ENCODE data around the gene LMTK3. TPM values are rescaled to one million over a fixed set of nuclear protein-coding genes. Genes with fewer than 3 reads are reported as not detected.

Gene LMTK3
- total RNA-seq, 1 experiment from 2014 or later = 15.9 TPM

DNA sequence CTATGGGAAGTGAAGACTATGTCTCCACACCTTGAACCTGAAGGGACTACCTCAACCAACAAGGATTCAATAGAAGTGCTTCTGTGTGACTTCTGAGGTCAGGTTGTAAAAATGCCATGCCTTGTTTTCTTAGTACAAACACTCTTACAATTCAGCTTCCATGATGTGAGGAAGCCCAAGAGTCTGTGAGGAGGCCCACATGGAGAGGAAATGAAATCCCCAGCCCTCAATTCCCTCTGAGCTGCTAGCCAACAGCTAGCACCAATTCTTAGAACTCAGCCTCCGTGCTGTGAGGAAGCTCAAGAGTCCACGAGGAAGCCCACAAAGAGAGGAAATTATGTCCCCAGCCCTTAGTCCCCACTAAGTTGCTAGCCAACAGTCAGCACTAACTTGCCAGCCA, 12.6 kb upstream of the LMTK3 start:
- DNase-seq (ENCODE audit: low spot score) (no peak), ATAC-seq (no peak)
- Mint-ChIP-seq H3K4me1 (peaks cover 4% of the 10 kb centered on the region), H3K27ac (no peak overlapping the region), H3K9me3 (peaks cover 42% of the 10 kb centered on the region), H3K36me3 (peaks cover 30% of the 10 kb centered on the region), H3K27me3 (ENCODE audit: low read depth) (peaks cover 16% of the 10 kb centered on the region), H3K4me3 (no peak overlapping the region)
- TF ChIP-seq ZNF317 (CRISPR knock-in tag; IDR thresholded peaks at IDR 0.05; ENCODE audit: borderline replicate concordance, low read depth) (no peak), ZNF396 (CRISPR knock-in tag; IDR thresholded peaks at IDR 0.05; ENCODE audit: borderline replicate concordance) (no peak), ELF4 (CRISPR knock-in tag; IDR thresholded peaks at IDR 0.05; ENCODE audit: low read depth) (no peak), TEAD1 (CRISPR knock-in tag; IDR thresholded peaks at IDR 0.05) (no peak), CREM (CRISPR knock-in tag; IDR thresholded peaks at IDR 0.05) (no peak), ETV6 (CRISPR knock-in tag; IDR thresholded peaks at IDR 0.05) (no peak), MYBL2 (CRISPR knock-in tag; IDR thresholded peaks at IDR 0.05) (no peak), PRRX2 (CRISPR knock-in tag; IDR thresholded peaks at IDR 0.05) (no peak), TCF7 (CRISPR knock-in tag; IDR thresholded peaks at IDR 0.05; ENCODE audit: low read depth) (no peak), FOXJ3 (CRISPR knock-in tag; IDR thresholded peaks at IDR 0.05; ENCODE audit: borderline replicate concordance) (no peak), CBFB (CRISPR knock-in tag; IDR thresholded peaks at IDR 0.05; ENCODE audit: low read depth) (no peak), NR2C2 (CRISPR knock-in tag; IDR thresholded peaks at IDR 0.05) (no peak), RORB (CRISPR knock-in tag; IDR thresholded peaks at IDR 0.05) (no peak)
- TF ChIP-seq, protein P1, sequence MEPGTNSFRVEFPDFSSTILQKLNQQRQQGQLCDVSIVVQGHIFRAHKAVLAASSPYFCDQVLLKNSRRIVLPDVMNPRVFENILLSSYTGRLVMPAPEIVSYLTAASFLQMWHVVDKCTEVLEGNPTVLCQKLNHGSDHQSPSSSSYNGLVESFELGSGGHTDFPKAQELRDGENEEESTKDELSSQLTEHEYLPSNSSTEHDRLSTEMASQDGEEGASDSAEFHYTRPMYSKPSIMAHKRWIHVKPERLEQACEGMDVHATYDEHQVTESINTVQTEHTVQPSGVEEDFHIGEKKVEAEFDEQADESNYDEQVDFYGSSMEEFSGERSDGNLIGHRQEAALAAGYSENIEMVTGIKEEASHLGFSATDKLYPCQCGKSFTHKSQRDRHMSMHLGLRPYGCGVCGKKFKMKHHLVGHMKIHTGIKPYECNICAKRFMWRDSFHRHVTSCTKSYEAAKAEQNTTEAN (CRISPR knock-in tag; IDR thresholded peaks at IDR 0.05) = no peak
- TF ChIP-seq, protein P2, sequence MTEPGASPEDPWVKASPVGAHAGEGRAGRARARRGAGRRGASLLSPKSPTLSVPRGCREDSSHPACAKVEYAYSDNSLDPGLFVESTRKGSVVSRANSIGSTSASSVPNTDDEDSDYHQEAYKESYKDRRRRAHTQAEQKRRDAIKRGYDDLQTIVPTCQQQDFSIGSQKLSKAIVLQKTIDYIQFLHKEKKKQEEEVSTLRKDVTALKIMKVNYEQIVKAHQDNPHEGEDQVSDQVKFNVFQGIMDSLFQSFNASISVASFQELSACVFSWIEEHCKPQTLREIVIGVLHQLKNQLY (CRISPR knock-in tag; IDR thresholded peaks at IDR 0.05) = no peak
- TF ChIP-seq, protein P3, sequence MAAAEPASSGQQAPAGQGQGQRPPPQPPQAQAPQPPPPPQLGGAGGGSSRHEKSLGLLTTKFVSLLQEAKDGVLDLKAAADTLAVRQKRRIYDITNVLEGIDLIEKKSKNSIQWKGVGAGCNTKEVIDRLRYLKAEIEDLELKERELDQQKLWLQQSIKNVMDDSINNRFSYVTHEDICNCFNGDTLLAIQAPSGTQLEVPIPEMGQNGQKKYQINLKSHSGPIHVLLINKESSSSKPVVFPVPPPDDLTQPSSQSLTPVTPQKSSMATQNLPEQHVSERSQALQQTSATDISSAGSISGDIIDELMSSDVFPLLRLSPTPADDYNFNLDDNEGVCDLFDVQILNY (CRISPR knock-in tag; IDR thresholded peaks at IDR 0.05) = no peak
- TF ChIP-seq, protein P4, sequence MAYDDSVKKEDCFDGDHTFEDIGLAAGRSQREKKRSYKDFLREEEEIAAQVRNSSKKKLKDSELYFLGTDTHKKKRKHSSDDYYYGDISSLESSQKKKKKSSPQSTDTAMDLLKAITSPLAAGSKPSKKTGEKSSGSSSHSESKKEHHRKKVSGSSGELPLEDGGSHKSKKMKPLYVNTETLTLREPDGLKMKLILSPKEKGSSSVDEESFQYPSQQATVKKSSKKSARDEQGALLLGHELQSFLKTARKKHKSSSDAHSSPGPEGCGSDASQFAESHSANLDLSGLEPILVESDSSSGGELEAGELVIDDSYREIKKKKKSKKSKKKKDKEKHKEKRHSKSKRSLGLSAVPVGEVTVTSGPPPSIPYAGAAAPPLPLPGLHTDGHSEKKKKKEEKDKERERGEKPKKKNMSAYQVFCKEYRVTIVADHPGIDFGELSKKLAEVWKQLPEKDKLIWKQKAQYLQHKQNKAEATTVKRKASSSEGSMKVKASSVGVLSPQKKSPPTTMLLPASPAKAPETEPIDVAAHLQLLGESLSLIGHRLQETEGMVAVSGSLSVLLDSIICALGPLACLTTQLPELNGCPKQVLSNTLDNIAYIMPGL (CRISPR knock-in tag; IDR thresholded peaks at IDR 0.05) = no peak
- TF ChIP-seq, protein P5, sequence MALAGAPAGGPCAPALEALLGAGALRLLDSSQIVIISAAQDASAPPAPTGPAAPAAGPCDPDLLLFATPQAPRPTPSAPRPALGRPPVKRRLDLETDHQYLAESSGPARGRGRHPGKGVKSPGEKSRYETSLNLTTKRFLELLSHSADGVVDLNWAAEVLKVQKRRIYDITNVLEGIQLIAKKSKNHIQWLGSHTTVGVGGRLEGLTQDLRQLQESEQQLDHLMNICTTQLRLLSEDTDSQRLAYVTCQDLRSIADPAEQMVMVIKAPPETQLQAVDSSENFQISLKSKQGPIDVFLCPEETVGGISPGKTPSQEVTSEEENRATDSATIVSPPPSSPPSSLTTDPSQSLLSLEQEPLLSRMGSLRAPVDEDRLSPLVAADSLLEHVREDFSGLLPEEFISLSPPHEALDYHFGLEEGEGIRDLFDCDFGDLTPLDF (CRISPR knock-in tag; IDR thresholded peaks at IDR 0.05) = no peak
- CTCF ChIA-PET = no interaction called here
- POLR2A ChIA-PET = no interaction called here

DNA sequence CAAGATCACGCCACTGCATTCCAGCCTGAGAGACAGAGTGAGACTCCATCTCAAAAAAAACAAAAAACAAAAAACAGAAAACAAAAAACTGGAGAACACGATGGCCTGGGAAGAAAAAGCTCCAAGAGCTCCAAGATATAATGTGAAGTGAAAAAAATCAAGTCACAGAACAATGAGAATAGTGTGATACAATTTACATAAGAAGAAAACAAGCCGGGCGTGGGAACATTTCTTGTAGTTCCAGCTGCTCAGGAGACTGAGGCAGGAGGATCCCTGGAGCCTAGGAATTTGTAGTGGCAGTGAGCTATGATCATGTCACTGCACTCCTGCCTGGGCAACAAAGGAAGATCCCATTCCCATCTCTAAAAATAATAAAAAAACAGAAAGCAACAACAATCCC, 8.5 kb upstream of the LMTK3 start:
- Mint-ChIP-seq H3K27ac (no peak overlapping the region), H3K36me3 (0 out of 2 replicates have a peak, but pooled peaks cover 3% of the 10 kb centered on the region), H3K4me3 (no peak overlapping the region), H3K9me3 (peaks cover 12% of the 10 kb centered on the region), H3K27me3 (ENCODE audit: low read depth) (peaks cover 6% of the 10 kb centered on the region; the same call in 1 of the 2 replicates), H3K4me1 (peaks cover 4% of the 10 kb centered on the region)
- no peak for DNase-seq (ENCODE audit: low spot score)
- POLR2A ChIA-PET = interaction anchor here (0.6 to 0.7 kb wide), 3 partner anchors 9 to 18 kb away, joined by 4 to 6 read pairs (median 4); no protein-coding TSS in a partner anchor
- ATAC-seq = no peak
- CTCF ChIA-PET = interaction anchor here (0.8 to 1.9 kb wide), 2 partner anchors 14 to 65 kb away, joined by 3 to 10 read pairs; no protein-coding TSS in a partner anchor
- TF ChIP-seq, protein P6, sequence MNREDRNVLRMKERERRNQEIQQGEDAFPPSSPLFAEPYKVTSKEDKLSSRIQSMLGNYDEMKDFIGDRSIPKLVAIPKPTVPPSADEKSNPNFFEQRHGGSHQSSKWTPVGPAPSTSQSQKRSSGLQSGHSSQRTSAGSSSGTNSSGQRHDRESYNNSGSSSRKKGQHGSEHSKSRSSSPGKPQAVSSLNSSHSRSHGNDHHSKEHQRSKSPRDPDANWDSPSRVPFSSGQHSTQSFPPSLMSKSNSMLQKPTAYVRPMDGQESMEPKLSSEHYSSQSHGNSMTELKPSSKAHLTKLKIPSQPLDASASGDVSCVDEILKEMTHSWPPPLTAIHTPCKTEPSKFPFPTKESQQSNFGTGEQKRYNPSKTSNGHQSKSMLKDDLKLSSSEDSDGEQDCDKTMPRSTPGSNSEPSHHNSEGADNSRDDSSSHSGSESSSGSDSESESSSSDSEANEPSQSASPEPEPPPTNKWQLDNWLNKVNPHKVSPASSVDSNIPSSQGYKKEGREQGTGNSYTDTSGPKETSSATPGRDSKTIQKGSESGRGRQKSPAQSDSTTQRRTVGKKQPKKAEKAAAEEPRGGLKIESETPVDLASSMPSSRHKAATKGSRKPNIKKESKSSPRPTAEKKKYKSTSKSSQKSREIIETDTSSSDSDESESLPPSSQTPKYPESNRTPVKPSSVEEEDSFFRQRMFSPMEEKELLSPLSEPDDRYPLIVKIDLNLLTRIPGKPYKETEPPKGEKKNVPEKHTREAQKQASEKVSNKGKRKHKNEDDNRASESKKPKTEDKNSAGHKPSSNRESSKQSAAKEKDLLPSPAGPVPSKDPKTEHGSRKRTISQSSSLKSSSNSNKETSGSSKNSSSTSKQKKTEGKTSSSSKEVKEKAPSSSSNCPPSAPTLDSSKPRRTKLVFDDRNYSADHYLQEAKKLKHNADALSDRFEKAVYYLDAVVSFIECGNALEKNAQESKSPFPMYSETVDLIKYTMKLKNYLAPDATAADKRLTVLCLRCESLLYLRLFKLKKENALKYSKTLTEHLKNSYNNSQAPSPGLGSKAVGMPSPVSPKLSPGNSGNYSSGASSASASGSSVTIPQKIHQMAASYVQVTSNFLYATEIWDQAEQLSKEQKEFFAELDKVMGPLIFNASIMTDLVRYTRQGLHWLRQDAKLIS (CRISPR knock-in tag; IDR thresholded peaks at IDR 0.05; ENCODE audit: borderline replicate concordance) = no peak
- no peak for TF ChIP-seq SMAD3 (CRISPR knock-in tag; IDR thresholded peaks at IDR 0.05; ENCODE audit: borderline replicate concordance)
- no peak for TF ChIP-seq GABPB1 (CRISPR knock-in tag; IDR thresholded peaks at IDR 0.05)
- no peak for TF ChIP-seq TEAD1 (CRISPR knock-in tag; IDR thresholded peaks at IDR 0.05)
- TF ChIP-seq SMAD4 (CRISPR knock-in tag; IDR thresholded peaks at IDR 0.05) = no peak
- TF ChIP-seq, protein P7, sequence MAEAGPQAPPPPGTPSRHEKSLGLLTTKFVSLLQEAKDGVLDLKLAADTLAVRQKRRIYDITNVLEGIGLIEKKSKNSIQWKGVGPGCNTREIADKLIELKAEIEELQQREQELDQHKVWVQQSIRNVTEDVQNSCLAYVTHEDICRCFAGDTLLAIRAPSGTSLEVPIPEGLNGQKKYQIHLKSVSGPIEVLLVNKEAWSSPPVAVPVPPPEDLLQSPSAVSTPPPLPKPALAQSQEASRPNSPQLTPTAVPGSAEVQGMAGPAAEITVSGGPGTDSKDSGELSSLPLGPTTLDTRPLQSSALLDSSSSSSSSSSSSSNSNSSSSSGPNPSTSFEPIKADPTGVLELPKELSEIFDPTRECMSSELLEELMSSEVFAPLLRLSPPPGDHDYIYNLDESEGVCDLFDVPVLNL (CRISPR knock-in tag; IDR thresholded peaks at IDR 0.05; ENCODE audit: borderline replicate concordance, low read depth) = no peak
- no peak for TF ChIP-seq TP53 (CRISPR knock-in tag; IDR thresholded peaks at IDR 0.05)
- TF ChIP-seq, protein P8, sequence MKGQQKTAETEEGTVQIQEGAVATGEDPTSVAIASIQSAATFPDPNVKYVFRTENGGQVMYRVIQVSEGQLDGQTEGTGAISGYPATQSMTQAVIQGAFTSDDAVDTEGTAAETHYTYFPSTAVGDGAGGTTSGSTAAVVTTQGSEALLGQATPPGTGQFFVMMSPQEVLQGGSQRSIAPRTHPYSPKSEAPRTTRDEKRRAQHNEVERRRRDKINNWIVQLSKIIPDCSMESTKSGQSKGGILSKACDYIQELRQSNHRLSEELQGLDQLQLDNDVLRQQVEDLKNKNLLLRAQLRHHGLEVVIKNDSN (CRISPR knock-in tag; IDR thresholded peaks at IDR 0.05) = no peak
- no peak for TF ChIP-seq FOXJ3 (CRISPR knock-in tag; IDR thresholded peaks at IDR 0.05; ENCODE audit: borderline replicate concordance)

Measured in WTC11 (cell line).